T-cell (primary cell): ENCODE measurements around the gene PTPRR. TPM values are rescaled to one million over a fixed set of nuclear protein-coding genes. Genes with fewer than 3 reads are reported as not detected.

Source experiments
- ATAC-seq, 4 experiments: fragments of 200-7000 bp in 3 of 4; fragments of 150-1000 bp in 1 of 4; cut with Tn5 transposase; replicated peaks in 1 of 4; 1 replicate in 3 of 4; 2 replicates in 1 of 4; pipeline ENCODE4 v1.10.0; 2021; ENCODE audit warnings: moderate library complexity in 3 of 4, mild to moderate bottlenecking in 2 of 4, moderate number of reproducible peaks in 1 of 4
- CTCF ChIA-PET, 2 donors: fragments of 300-600 bp; sonication (Branson Sonifier 250); formaldehyde crosslinking; loops; one replicate each; lab custom pipeline; 2022; ENCODE audit warnings: antibody characterized with exemption in 2 of 2; lab: Charles Lee
- POLR2A ChIA-PET, 2 donors: fragments of 300-600 bp; sonication (Branson Sonifier 250); formaldehyde crosslinking; loops; one replicate each; lab custom pipeline; 2022; ENCODE audit warnings: antibody characterized with exemption in 2 of 2; lab: Charles Lee
- DNase-seq, 35 experiments: peaks; one replicate each; pipeline versions ENCODE4 v3.0.0 to v3.0.0-alpha.2; 2013 to 2023
- H3K27ac ChIP-seq: one replicate; pipeline ENCODE4 v1.5.1; 2013; ENCODE audit warnings: low read length
- H3K27me3 ChIP-seq, 2 experiments: replicated peaks in 1 of 2; 1 replicate in 1 of 2; 2 replicates in 1 of 2; pipeline versions ENCODE4 v1.6.1 to v1.7.0; 2013; ENCODE audit warnings: low read length in 1 of 2, mixed read lengths in 1 of 2; ENCODE audit not compliant: control insufficient read depth in 2 of 2, insufficient read depth in 2 of 2; ENCODE audit errors: extremely low read depth in 1 of 2
- H3K36me3 ChIP-seq, 2 donors: 1 replicate in 1 of 2; 2 replicates in 1 of 2; pipeline versions ENCODE4 v1.6.1 to v1.7.0; 2013; ENCODE audit warnings: low read length in 1 of 2; ENCODE audit not compliant: control insufficient read depth in 2 of 2, insufficient read depth in 1 of 2; ENCODE audit errors: extremely low read depth in 1 of 2
- H3K4me1 ChIP-seq, 2 experiments: 1 replicate in 1 of 2; 2 replicates in 1 of 2; pipeline versions ENCODE4 v1.6.1 to v1.7.0; 2013; ENCODE audit warnings: low read length in 2 of 2, mixed read lengths in 1 of 2; ENCODE audit not compliant: insufficient read depth in 2 of 2, control insufficient read depth in 1 of 2; ENCODE audit errors: extremely low read depth in 1 of 2
- H3K4me3 ChIP-seq, 2 donors: 1 replicate in 1 of 2; 2 replicates in 1 of 2; pipeline versions ENCODE4 v1.5.1 to v1.7.0; 2013; ENCODE audit warnings: mild to moderate bottlenecking in 2 of 2, low read length in 1 of 2, moderate library complexity in 1 of 2; ENCODE audit not compliant: control insufficient read depth in 1 of 2; ENCODE audit errors: extremely low read depth in 1 of 2
- H3K9me3 ChIP-seq: 2 replicates; pipeline ENCODE4 v1.7.0; 2013
- H3K27ac Mint-ChIP-seq, 2 donors: one replicate each; pipeline ENCODE4 v1.8.0; 2020 to 2021; ENCODE audit warnings: mild to moderate bottlenecking in 2 of 2, mixed read lengths in 2 of 2
- H3K27me3 Mint-ChIP-seq, 2 donors: one replicate each; pipeline ENCODE4 v1.8.0; 2021 to 2022; ENCODE audit warnings: mixed read lengths in 2 of 2
- H3K36me3 Mint-ChIP-seq: one replicate; pipeline ENCODE4 v1.8.0; 2021; ENCODE audit warnings: mixed read lengths
- H3K4me1 Mint-ChIP-seq, 3 donors: one replicate each; pipeline ENCODE4 v1.8.0; 2020 to 2022; ENCODE audit warnings: mixed read lengths in 3 of 3, mild to moderate bottlenecking in 1 of 3
- H3K4me3 Mint-ChIP-seq, 3 donors: one replicate each; pipeline ENCODE4 v1.8.0; 2020 to 2022; ENCODE audit warnings: mild to moderate bottlenecking in 3 of 3, mixed read lengths in 3 of 3, moderate library complexity in 3 of 3
- H3K9me3 Mint-ChIP-seq, 3 donors: one replicate each; pipeline ENCODE4 v1.8.0; 2020 to 2022; ENCODE audit warnings: mixed read lengths in 3 of 3
- WGBS: methylation state at CpG from one replicate; pipeline ENCODE4 v1.1.5; 2013; ENCODE audit warnings: missing lambda C conversion rate; ENCODE audit not compliant: insufficient coverage; 5-methylcytosine and 5-hydroxymethylcytosine counted together
- total RNA-seq, 35 experiments: library from RNA in 6 of 35; stranded (reverse) in 6 of 35; fragments of 120-200 nt in 1 of 35; gene quantifications; one replicate each; pipeline versions ENCODE4 v1.2.1 to v1.2.4 and lab custom pipeline; 2013 to 2026

PTPRR gene
- total RNA-seq, 5 donors from 2014 or later (not counting 1 experiment from before 2014, with no cell fraction given): not detected

GRCh38 chr12:70774055-70774454 lies 146.5 kb downstream of the PTPRR start:
- no peaks in the 10 kb centered on the region for H3K27me3 Mint-ChIP-seq
- H3K9me3 Mint-ChIP-seq: peaks cover 0 to 4% (median 0%) of the 10 kb centered on the region in 3 donors
- no peaks in the 10 kb centered on the region for H3K9me3 ChIP-seq
- ChIA-PET POLR2A (no interaction called here), CTCF (no interaction called here)
- H3K4me1 ChIP-seq: no peaks in the 10 kb centered on the region
- ATAC-seq (no peak), DNase-seq (no peak)
- no peaks in the 10 kb centered on the region for H3K27me3 ChIP-seq
- H3K4me1 Mint-ChIP-seq: no peaks in the 10 kb centered on the region
- H3K27ac ChIP-seq: no peak overlapping the region
- no peaks in the 10 kb centered on the region for H3K36me3 ChIP-seq
- H3K27ac Mint-ChIP-seq: no peak overlapping the region
- H3K36me3 Mint-ChIP-seq: no peaks in the 10 kb centered on the region
- no peak overlapping the region for H3K4me3 Mint-ChIP-seq
- H3K4me3 ChIP-seq: no peak overlapping the region

DNA sequence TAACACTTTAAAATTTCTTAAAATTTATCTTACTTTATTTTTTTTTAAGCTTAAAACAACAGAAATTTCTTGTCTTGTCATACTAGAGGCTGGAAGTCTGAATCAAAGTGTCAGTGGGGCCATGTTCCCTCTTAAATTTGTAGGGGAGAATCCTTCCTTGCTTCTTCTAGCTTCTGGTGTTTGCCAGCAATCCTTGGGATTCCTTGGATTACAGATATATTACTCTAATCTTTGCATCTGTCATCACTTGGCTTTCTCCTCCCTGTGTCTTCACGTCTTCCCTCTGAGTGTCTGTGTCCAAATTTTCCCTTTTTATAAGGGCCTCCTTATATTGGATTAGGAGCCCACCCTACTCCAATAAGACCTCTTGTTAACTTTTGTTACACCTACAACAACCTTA lies 147.7 kb downstream of the PTPRR start:
- Histone ChIP-seq H3K4me1 (no peaks in the 10 kb centered on the region), H3K36me3 (no peaks in the 10 kb centered on the region), H3K27ac (no peak overlapping the region), H3K9me3 (no peaks in the 10 kb centered on the region), H3K4me3 (no peak overlapping the region), H3K27me3 (no peaks in the 10 kb centered on the region)
- ATAC-seq: no peak
- Mint-ChIP-seq H3K4me3 (no peak overlapping the region), H3K36me3 (no peaks in the 10 kb centered on the region), H3K9me3 (peaks cover 0 to 4% (median 0%) of the 10 kb centered on the region in 3 donors), H3K27ac (no peak overlapping the region), H3K27me3 (no peaks in the 10 kb centered on the region), H3K4me1 (no peaks in the 10 kb centered on the region)
- CTCF ChIA-PET: no interaction called here
- DNase-seq: no peak
- no CpG with 5 or more reads among the region's 1 CpG for WGBS
- POLR2A ChIA-PET: interaction anchor here in 1 of 2 donors (0.6 kb wide), 1 partner anchor 45 kb away, joined by 3 read pairs; no protein-coding TSS in a partner anchor

DNA sequence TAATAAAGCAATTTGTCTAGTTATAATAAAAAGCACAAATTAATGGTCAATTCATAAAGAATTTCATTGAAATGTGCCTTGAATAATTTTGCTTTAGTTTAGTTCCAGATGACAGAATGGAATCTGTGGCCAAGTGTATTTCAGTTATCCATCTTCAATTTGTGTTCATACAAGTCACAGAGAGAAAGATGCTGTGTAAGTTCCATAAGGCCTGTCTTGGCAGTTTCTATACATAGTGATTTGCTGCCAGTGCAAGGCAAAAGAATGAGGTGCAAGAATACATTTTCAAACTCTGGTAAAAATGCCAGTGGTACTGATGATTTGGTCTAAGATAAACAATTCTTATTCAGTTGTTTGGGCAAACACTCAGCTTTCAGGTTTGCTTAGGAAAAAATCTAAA lies 149.0 kb downstream of the PTPRR start:
- Histone ChIP-seq H3K4me3 (no peak overlapping the region), H3K27me3 (no peaks in the 10 kb centered on the region), H3K36me3 (no peaks in the 10 kb centered on the region), H3K9me3 (no peaks in the 10 kb centered on the region), H3K4me1 (no peaks in the 10 kb centered on the region), H3K27ac (no peak overlapping the region)
- H3K4me3 Mint-ChIP-seq: no peak overlapping the region
- no peak overlapping the region for H3K27ac Mint-ChIP-seq
- ChIA-PET POLR2A (no interaction called here), CTCF (no interaction called here)
- peaks cover 0 to 4% (median 0%) of the 10 kb centered on the region in 3 donors for H3K9me3 Mint-ChIP-seq
- DNase-seq (no peak), ATAC-seq (no peak)
- no peaks in the 10 kb centered on the region for H3K36me3 Mint-ChIP-seq
- no peaks in the 10 kb centered on the region for H3K27me3 Mint-ChIP-seq
- H3K4me1 Mint-ChIP-seq: no peaks in the 10 kb centered on the region

GRCh38 chr12:70763666-70764065 lies 156.9 kb downstream of the PTPRR start:
- no peak overlapping the region for H3K27ac Mint-ChIP-seq
- ATAC-seq: no peak
- H3K27me3 Mint-ChIP-seq: no peaks in the 10 kb centered on the region
- Histone ChIP-seq H3K9me3 (no peaks in the 10 kb centered on the region), H3K4me1 (no peaks in the 10 kb centered on the region), H3K27me3 (peaks cover 0 to 2% of the 10 kb centered on the region in 2 experiments), H3K36me3 (no peaks in the 10 kb centered on the region), H3K27ac (no peak overlapping the region), H3K4me3 (no peak overlapping the region)
- no peaks in the 10 kb centered on the region for H3K36me3 Mint-ChIP-seq
- ChIA-PET CTCF (no interaction called here), POLR2A (no interaction called here)
- no peak overlapping the region for H3K4me3 Mint-ChIP-seq
- H3K4me1 Mint-ChIP-seq: no peaks in the 10 kb centered on the region
- DNase-seq: no peak
- WGBS: 83% methylated on average over 1 of the region's 2 CpGs
- H3K9me3 Mint-ChIP-seq: peaks cover 0 to 6% (median 0%) of the 10 kb centered on the region in 3 donors

- no CpG with 5 or more reads among the region's 2 CpGs for WGBS
- no peak for ATAC-seq
Observed at GRCh38 chr12:70762000-70762399, 158.5 kb downstream of the PTPRR start.

DNA sequence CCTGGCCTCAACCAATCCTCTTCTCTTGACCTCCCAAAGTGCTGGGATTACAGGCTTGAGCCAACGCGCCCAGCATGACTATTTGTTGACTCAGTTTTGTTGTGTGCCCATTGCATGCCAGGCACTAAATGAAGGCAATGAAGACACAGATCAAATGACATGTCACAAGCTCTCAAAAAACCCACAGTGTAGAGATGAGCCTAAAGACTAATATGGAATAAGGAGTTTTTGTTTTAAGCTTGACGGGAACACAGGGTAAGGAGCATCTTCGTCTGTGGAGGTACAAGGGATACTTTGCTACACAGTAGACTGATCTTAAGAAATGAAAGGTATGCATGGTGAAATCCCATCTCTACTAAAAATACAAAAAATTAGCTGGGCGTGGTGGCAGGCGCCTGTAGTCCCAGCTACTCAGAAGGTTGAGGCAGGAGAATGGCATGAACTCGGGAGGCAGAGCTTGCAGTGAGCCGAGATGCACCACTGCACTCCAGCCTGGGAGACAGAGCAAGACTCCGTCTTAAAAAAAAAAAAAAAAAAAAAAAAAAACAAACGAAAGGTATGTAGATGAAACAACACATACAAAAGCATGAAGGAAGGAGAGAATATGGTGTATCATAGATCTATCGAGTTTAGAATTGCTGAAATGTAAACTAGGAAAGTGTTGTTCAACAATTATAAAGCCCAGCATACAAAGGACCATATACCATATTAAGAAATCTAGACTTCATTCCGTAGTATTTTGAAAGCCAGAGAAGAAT lies 161.2 kb downstream of the PTPRR start:
- H3K27me3 ChIP-seq: peaks cover 0 to 2% of the 10 kb centered on the region in 2 experiments
- Mint-ChIP-seq H3K36me3 (no peaks in the 10 kb centered on the region), H3K4me3 (no peak overlapping the region), H3K27ac (no peak overlapping the region), H3K9me3 (peaks cover 0 to 4% (median 0%) of the 10 kb centered on the region in 3 donors), H3K4me1 (no peaks in the 10 kb centered on the region), H3K27me3 (peaks cover 0 to 5% of the 10 kb centered on the region in 2 donors)
- ChIA-PET POLR2A (no interaction called here), CTCF (no interaction called here)
- no peaks in the 10 kb centered on the region for H3K36me3 ChIP-seq
- no peak overlapping the region for H3K27ac ChIP-seq
- H3K9me3 ChIP-seq: no peaks in the 10 kb centered on the region
- no peak for ATAC-seq
- no peak overlapping the region for H3K4me3 ChIP-seq
- WGBS: 79% methylated on average over 5 of the region's 12 CpGs
- no peaks in the 10 kb centered on the region for H3K4me1 ChIP-seq
- no peak for DNase-seq

More at GRCh38 chr12:70762000-70762399, 158.5 kb downstream of the PTPRR start:
- H3K9me3 ChIP-seq: no peaks in the 10 kb centered on the region
- Mint-ChIP-seq H3K27ac (no peak overlapping the region), H3K4me3 (no peak overlapping the region), H3K27me3 (peaks cover 0 to 5% of the 10 kb centered on the region in 2 donors), H3K4me1 (no peaks in the 10 kb centered on the region), H3K36me3 (no peaks in the 10 kb centered on the region), H3K9me3 (peaks cover 0 to 6% (median 0%) of the 10 kb centered on the region in 3 donors)
- CTCF ChIA-PET: no interaction called here
- H3K4me1 ChIP-seq: no peaks in the 10 kb centered on the region
- DNase-seq: no peak
- no peak overlapping the region for H3K4me3 ChIP-seq
- POLR2A ChIA-PET: no interaction called here
- H3K36me3 ChIP-seq: no peaks in the 10 kb centered on the region
- no peak overlapping the region for H3K27ac ChIP-seq
- peaks cover 0 to 2% of the 10 kb centered on the region in 2 experiments for H3K27me3 ChIP-seq
